ENCODE measurements around the gene IFT43. TPM values are rescaled to one million over a fixed set of nuclear protein-coding genes. Genes with fewer than 3 reads are reported as not detected.

IFT43 gene
- total RNA-seq, 1 experiment from 2014 or later: 24.2 TPM

DNA sequence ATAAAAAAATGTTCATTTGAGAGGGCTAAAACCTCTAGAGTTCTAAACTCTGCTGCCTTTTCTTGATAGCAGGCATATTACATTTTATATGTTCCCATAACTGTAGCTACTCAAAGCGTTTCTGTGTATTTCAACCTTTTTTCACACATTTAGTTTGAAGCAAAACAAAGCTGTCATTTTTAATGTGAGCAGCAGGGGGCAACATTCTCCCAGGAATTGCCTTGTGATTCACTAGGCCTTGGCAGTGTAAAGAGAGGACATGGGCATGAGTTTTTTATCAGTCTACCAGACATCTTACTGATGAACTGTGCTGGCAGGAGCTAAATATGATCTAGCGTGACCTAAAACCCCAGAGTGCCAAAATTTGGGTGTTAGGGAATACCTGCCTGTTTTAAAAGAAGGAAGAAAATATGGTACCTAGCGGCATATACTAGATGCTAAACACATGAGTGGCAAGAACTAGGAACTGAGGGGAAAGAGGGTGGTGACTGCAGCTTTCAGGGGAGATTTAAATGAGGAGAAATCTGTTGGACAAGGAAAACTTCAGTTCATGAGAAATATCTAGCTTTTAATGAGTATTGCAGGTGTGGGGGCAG, 65.3 kb downstream of the IFT43 start:
- ChIA-PET POLR2A (no interaction called here), RAD21 (ENCODE audit: low non-redundant PET in 1 of 2, low total read pairs in 2 of 2, uncharacterized antibody in 2 of 2, unreplicated experiment in 2 of 2) (interaction anchor here (0.6 to 1.1 kb wide), 7 partner anchors 64 to 595 kb away, joined by 3 to 4 read pairs (median 3); no protein-coding TSS in a partner anchor), CTCF (interaction anchor here (0.5 to 3.0 kb wide), 19 partner anchors 10 to 602 kb away, joined by 3 to 33 read pairs (median 3); no protein-coding TSS in a partner anchor)
- Histone ChIP-seq H4K20me1 (ENCODE audit: insufficient read depth) (no peaks in the 10 kb centered on the region), H3K9me3 (ENCODE audit: control insufficient read depth in 1 of 2, insufficient read depth in 1 of 2, low read depth in 1 of 2, low read length in 2 of 2) (no peaks in the 10 kb centered on the region), H3K27me3 (ENCODE audit: insufficient read depth, low read length) (no peaks in the 10 kb centered on the region), H3K79me2 (ENCODE audit: insufficient read depth, low read length) (no peaks in the 10 kb centered on the region), H3K9me2 (ENCODE audit: insufficient read depth) (no peaks in the 10 kb centered on the region), H3K4me2 (ENCODE audit: low read length) (no peak overlapping the region), H3K27ac (ENCODE audit: low read depth, low read length) (no peak overlapping the region), H3K4me1 (ENCODE audit: control insufficient read depth in 1 of 2, insufficient read depth in 2 of 2, low read length in 2 of 2) (no peaks in the 10 kb centered on the region), H3K36me3 (ENCODE audit: control insufficient read depth in 1 of 2, insufficient read depth in 2 of 2, low read length in 2 of 2) (no peaks in the 10 kb centered on the region), H2AFZ (ENCODE audit: low read depth, low read length, poor library complexity, severe bottlenecking) (no peak overlapping the region), H3K4me3 (replicated peaks in 1 of 2; ENCODE audit: low read depth in 1 of 2, low read length in 2 of 2) (no peak overlapping the region), H3K9ac (ENCODE audit: low read length) (no peak overlapping the region)
- no TSS peak for BruUV-seq (replicated peaks)
- peak; percentile 21 for DNase-seq (ENCODE audit: low read depth, low spot score)
- ATAC-seq: peak; percentile 68
- no peak for TF ChIP-seq ZFX (IDR thresholded peaks at IDR 0.05)
- TF ChIP-seq, protein P1, sequence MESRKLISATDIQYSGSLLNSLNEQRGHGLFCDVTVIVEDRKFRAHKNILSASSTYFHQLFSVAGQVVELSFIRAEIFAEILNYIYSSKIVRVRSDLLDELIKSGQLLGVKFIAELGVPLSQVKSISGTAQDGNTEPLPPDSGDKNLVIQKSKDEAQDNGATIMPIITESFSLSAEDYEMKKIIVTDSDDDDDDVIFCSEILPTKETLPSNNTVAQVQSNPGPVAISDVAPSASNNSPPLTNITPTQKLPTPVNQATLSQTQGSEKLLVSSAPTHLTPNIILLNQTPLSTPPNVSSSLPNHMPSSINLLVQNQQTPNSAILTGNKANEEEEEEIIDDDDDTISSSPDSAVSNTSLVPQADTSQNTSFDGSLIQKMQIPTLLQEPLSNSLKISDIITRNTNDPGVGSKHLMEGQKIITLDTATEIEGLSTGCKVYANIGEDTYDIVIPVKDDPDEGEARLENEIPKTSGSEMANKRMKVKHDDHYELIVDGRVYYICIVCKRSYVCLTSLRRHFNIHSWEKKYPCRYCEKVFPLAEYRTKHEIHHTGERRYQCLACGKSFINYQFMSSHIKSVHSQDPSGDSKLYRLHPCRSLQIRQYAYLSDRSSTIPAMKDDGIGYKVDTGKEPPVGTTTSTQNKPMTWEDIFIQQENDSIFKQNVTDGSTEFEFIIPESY (IDR thresholded peaks at IDR 0.05; ENCODE audit: extremely low read depth, insufficient replicate concordance, low read length): no peak
- TF ChIP-seq, protein P2, sequence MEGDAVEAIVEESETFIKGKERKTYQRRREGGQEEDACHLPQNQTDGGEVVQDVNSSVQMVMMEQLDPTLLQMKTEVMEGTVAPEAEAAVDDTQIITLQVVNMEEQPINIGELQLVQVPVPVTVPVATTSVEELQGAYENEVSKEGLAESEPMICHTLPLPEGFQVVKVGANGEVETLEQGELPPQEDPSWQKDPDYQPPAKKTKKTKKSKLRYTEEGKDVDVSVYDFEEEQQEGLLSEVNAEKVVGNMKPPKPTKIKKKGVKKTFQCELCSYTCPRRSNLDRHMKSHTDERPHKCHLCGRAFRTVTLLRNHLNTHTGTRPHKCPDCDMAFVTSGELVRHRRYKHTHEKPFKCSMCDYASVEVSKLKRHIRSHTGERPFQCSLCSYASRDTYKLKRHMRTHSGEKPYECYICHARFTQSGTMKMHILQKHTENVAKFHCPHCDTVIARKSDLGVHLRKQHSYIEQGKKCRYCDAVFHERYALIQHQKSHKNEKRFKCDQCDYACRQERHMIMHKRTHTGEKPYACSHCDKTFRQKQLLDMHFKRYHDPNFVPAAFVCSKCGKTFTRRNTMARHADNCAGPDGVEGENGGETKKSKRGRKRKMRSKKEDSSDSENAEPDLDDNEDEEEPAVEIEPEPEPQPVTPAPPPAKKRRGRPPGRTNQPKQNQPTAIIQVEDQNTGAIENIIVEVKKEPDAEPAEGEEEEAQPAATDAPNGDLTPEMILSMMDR (IDR thresholded peaks at IDR 0.05 in 2 of 3, conservative IDR thresholded peaks at IDR 0.05 in 1 of 3; ENCODE audit: borderline replicate concordance in 1 of 3, insufficient read depth in 1 of 3, low read depth in 2 of 3, low read length in 2 of 3): peak; percentile 66 to 89 (median 77)
- no peak for TF ChIP-seq SRF (IDR thresholded peaks at IDR 0.05; ENCODE audit: low read depth)
- TF ChIP-seq RAD21 (IDR thresholded peaks at IDR 0.05; ENCODE audit: low read depth): peak; percentile 85
- no peak for TF ChIP-seq EZH2 (IDR thresholded peaks at IDR 0.05)
- intact Hi-C loops (cut with micrococcal nuclease): loop anchor here (1.0 kb wide), 3 partner anchors 301 to 594 kb away; no protein-coding TSS in a partner anchor

Data from HCT116 (cell line).